GM12891 (cell line): Measurements from ENCODE around the gene ZNF865.

Experiments used
- DNase-seq: peaks from one replicate; pipeline ENCODE4 v3.0.0; 2011; ENCODE audit warnings: low spot score; ENCODE audit not compliant: insufficient read length
- FAIRE-seq: peaks from 2 replicates; lab custom pipeline; 2011; peaks lifted over from hg19 to GRCh38; lab: Jason Lieb, UNC
- PAX5 ChIP-seq: IDR thresholded peaks from 2 replicates; pipeline ENCODE4 v1.6.1; 2011; ENCODE audit warnings: low read length, moderate library complexity, mild to moderate bottlenecking; ENCODE audit not compliant: insufficient read depth, severe bottlenecking
- POLR2A ChIP-seq: IDR thresholded peaks from 2 replicates; pipeline ENCODE4 v1.6.1; 2011; ENCODE audit warnings: low read depth, low read length, control low read depth
- POLR2AphosphoS5 ChIP-seq: IDR thresholded peaks from 2 replicates; pipeline ENCODE4 v1.6.1; 2011; ENCODE audit warnings: low read depth, low read length, control low read depth
- POU2F2 ChIP-seq: IDR thresholded peaks from 2 replicates; pipeline ENCODE4 v1.6.1; 2011; ENCODE audit warnings: low read depth, mild to moderate bottlenecking, control low read depth, low read length, moderate library complexity
- SPI1 ChIP-seq: IDR thresholded peaks from 2 replicates; pipeline ENCODE4 v1.6.1; 2011; ENCODE audit warnings: low read depth, low read length, control low read depth
- TAF1 ChIP-seq: IDR thresholded peaks from 2 replicates; pipeline ENCODE4 v1.6.1; 2011; ENCODE audit warnings: low read depth, low read length, control low read depth

ZNF865 gene

DNA sequence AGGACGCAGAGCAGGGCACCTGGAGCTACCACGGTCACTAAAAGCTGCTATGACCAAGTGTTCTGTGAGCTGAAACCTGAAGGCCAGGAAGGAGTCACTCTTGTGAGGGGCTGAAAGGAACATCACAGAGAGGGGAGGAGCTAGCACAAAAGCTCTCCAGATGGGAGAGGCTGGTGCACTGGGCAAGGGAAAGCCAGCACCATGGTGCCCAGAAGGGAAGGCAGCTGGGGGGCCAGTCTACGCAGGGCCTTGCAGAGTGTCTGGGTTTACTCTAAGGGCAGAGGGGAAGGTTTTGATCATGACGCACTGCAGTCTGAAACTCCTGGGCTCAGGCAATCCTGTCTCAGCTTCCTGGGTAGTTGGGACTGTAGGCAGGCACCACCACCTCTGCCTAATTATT lies 31.3 kb downstream of the ZNF865 start:
- DNase-seq (no peak), FAIRE-seq (no peak)
- no peak for TF ChIP-seq POLR2AphosphoS5
- TF ChIP-seq PAX5, result no peak
- TF ChIP-seq POU2F2, result no peak
- no peak for TF ChIP-seq SPI1
- TF ChIP-seq POLR2A, result no peak
- TF ChIP-seq TAF1, result no peak

GRCh38 chr19:55637534-55637933 lies 32.1 kb downstream of the ZNF865 start:
- DNase-seq (no peak), FAIRE-seq (no peak)
- no peak for TF ChIP-seq TAF1
- TF ChIP-seq POU2F2, result no peak
- no peak for TF ChIP-seq PAX5
- TF ChIP-seq SPI1, result no peak
- no peak for TF ChIP-seq POLR2AphosphoS5
- no peak; the same call in 1 of the 2 replicates for TF ChIP-seq POLR2A

GRCh38 chr19:55638864-55639359 lies 33.5 kb downstream of the ZNF865 start:
- no peak for DNase-seq
- FAIRE-seq, result peak; percentile 51
- TF ChIP-seq POLR2AphosphoS5 (no peak), PAX5 (no peak), POLR2A (peak; percentile 31; the same call in 1 of the 2 replicates), POU2F2 (no peak), TAF1 (peak; percentile 45; the same call in 1 of the 2 replicates), SPI1 (no peak)

DNA sequence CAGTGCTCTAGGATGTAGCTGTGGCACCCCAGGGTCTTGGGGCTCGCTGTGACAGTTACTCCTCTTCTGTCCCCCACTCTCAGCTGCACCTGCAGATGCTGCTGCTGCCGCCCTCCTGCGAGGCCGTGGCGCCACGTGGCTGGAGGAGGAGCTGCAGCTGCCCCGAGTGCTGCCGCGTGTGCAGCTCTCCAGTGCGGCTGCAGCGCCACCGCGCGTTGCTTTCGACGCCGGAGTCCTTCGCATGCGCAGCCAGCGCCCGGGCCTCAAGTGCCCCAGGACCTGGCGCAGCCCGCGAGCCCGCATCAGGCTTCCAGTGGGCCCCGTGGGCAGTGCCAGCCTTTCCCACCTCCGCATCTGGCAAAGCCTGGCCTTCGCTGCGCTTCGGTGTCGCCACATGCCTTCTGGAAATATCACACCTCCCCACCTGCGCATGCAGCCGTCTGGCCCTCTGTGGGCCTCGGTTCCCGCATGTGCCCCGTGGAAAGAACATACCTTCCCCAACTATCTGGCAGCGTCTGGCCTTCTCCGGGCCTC lies 34.7 kb downstream of the ZNF865 start:
- FAIRE-seq, result peak; percentile 58
- TF ChIP-seq PAX5, result no peak
- no peak for TF ChIP-seq SPI1
- 0 out of 2 replicates have a peak, but pooled peaks have one; percentile 35 for TF ChIP-seq POLR2AphosphoS5
- 0 out of 2 replicates have a peak, but pooled peaks have one; percentile 7 for TF ChIP-seq POU2F2
- no peak for TF ChIP-seq TAF1
- no peak for TF ChIP-seq POLR2A
- DNase-seq, result no peak

- DNase-seq (peak; percentile 64), FAIRE-seq (peak; percentile 95)
- TF ChIP-seq POLR2A (no peak), SPI1 (no peak), TAF1 (peak; percentile 27; the same call in 1 of the 2 replicates), POU2F2 (no peak), POLR2AphosphoS5 (no peak), PAX5 (peak; percentile 29)
Measured at GRCh38 chr19:55640577-55641425, 35.4 kb downstream of the ZNF865 start, which contains the start of gene ZNF580. Gene ZNF580, plus strand, starts transcription at chr19:55641002. Its CDS starts 1,507 bp downstream, at chr19:55642509.

DNA sequence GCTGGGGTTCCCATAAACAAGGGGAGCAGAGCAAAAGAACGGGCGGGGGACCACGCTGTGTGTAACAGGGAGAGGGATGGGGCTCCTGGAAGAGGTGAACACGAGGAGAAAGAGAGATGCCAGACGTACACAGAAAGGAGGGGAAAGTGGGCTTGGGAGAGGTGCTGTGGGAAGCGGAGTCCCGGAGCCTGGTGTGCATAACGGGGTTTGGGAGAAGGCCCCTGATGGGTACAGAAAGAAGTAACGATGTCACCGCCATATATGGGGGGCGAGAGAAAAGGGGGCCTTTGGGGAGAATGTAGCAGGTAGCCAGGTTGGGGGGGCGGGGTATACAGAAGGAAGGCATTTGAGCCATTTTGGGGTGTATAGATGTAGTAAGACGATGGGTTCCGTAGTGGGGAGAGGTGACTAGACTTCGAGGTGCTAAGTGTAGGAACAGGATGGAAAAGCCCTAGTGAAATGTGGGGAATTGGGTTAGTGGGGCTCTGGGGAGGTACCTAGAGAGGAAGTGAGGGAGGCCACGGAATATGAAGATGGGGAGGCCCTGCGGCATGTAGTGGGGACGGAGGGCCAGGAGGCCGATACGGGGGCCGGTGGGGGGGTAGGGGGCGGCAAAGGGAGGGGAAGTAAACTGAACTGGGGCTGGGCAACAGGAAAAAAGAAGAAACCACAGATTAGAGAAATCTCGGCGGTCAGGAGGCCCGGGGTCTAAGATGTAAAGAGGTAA lies 36.1 kb downstream of the ZNF865 start:
- peak; percentile 51 for TF ChIP-seq SPI1
- no peak for TF ChIP-seq PAX5
- no peak for TF ChIP-seq POLR2AphosphoS5
- TF ChIP-seq POU2F2, result no peak
- no peak for TF ChIP-seq POLR2A
- no peak for TF ChIP-seq TAF1
- DNase-seq (no peak), FAIRE-seq (peak; percentile 51)

- DNase-seq, result no peak
- peak; percentile 71 for FAIRE-seq
Measured at GRCh38 chr19:55642153-55643002, 36.9 kb downstream of the ZNF865 start.

More at GRCh38 chr19:55642153-55643002, 36.9 kb downstream of the ZNF865 start:
- no peak for TF ChIP-seq POLR2A
- no peak; the same call in 1 of the 2 replicates for TF ChIP-seq TAF1
- no peak for TF ChIP-seq POU2F2
- no peak for TF ChIP-seq SPI1
- no peak for TF ChIP-seq PAX5
- TF ChIP-seq POLR2AphosphoS5, result no peak
